A549 treated with CpdA at 1 μM for 4 hours (cell line): ENCODE data around the gene YEATS2. TPM values are rescaled to one million over a fixed set of nuclear protein-coding genes. Genes with fewer than 3 reads are reported as not detected.

ENCODE experiments used
- total RNA-seq: library from RNA; stranded (reverse); fragments of 200-300 nt; extraction: Qiagen RNA extraction; gene quantifications from 5 replicates; pipeline ENCODE4 v1.2.3, GENCODE V29; 2022; ENCODE audit warnings: low read depth

YEATS2 gene
- total RNA-seq = 8.8 to 13.2 TPM (median 12.3 TPM) in 5 replicates

DNA sequence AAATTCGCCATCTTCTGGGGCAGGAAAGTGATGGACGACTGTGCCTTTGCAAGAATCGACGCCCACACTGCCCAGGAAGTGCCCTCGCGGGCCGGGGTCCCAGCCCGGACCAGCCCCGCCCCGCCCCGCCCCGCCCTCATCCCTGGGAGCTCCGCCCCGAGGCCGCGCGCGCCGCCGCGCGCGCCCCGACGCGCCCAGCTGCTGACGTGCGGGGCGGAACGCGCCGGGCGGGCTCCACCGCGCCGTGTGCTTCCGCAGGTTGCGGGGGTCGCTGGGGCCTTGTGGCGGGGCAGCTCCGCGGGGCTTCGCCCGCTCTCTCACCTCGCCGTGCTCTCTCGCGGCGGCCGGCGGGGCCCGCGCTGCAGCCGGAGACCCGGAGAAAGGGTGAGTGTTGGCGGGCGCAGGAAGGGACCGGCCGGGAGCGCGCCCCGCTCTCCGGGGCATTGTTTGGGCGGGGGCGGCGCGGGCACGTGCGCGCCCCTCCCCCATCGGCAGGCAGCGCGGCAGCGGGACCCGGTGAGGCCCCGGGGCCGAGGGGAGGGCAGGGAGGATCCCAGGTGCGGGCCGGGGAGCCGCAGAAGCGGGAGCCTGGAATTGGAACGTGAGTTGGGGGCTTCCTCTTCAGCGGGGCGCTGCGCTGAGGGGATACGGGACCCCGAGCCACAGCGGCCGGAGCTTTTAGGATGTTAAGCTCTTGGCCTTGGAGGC, at the start of gene YEATS2:
Gene YEATS2 (plus strand): TSS at position 188 of the 708 bp plus-strand sequence. CDS start 17,366 bp downstream, outside the sequence.

DNA sequence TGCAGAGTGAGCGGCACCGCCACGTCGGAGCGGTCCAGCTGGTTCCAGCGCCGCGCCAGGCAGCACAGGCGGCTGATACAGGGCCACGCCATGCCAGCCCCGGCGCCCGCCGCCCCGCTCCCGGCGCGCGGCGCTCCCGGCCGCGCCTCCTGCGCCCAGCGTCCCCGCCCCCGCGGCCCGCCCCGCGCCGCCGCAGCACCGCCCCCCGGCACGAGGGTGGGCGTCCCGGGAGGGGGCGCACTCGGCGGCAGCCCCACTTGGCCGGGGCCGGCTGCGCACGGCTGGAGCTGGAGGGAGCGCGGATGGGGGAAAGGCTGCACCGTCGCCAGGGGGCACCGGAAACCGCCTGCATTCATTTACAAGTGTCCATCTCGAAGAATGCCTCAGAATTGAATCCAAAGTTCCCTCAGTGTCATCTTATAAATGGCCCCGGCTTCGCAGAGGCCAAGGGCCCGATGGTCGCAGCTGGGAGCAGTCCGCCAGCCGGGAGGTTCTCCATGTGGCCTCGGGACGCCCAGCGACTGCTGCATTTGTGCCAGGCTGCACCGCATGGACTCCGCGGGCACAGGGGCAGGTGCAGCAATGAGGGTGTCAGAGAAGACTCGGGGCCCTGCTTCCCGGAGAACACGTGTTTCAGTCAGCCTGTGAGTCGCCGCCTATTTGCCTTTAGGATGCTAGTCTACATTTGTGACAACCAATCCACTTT, 128.0 kb downstream of the YEATS2 start, which contains the start of gene MAP6D1:
Gene MAP6D1 (minus strand): TSS at position 122 of the 706 bp plus-strand sequence. CDS start 30 bp downstream, at position 92.

Other genes with a start within 250 kb of the YEATS2 start
- gene KLHL6, start 142.1 kb upstream of the YEATS2 start, total RNA-seq = not detected in 5 replicates
- 6.0 to 10.8 TPM (median 6.8 TPM) in 5 replicates for gene KLHL24, start 62.2 kb upstream of the YEATS2 start, total RNA-seq
- 4.1 to 6.5 TPM (median 5.3 TPM) in 5 replicates for gene MAP6D1, start 127.8 kb downstream of the YEATS2 start, total RNA-seq
- gene PARL, start 187.1 kb downstream of the YEATS2 start, total RNA-seq = 57.4 to 68.6 TPM (median 64.5 TPM) in 5 replicates